HepG2 (cell line): ENCODE results near the gene LRRC45. TPM values are rescaled to one million over a fixed set of nuclear protein-coding genes. Genes with fewer than 3 reads are reported as not detected.
A peak's percentile ranks its signal among the peaks of the same experiment; 100 is the strongest.

Source experiments
- ARID4A ChIP-seq: sonication (generic); formaldehyde crosslinking; IDR thresholded peaks from 2 replicates; pipeline ENCODE4 v1.5.0; 2020; ENCODE audit warnings: mild to moderate bottlenecking, missing genetic modification reagents, borderline replicate concordance
- GATA4 ChIP-seq: sonication (generic); IDR thresholded peaks from 2 replicates; pipeline ENCODE4 v1.6.1; 2016; ENCODE audit warnings: antibody characterized with exemption, low read depth, borderline replicate concordance
- KLF13 ChIP-seq: sonication (generic); formaldehyde crosslinking; IDR thresholded peaks from 2 replicates; pipeline ENCODE4 v1.4.0; 2020; ENCODE audit warnings: mild to moderate bottlenecking, missing genetic modification reagents
- MXD4 ChIP-seq: IDR thresholded peaks from 2 replicates; pipeline ENCODE4 v1.6.1; 2016; ENCODE audit warnings: mild to moderate bottlenecking, missing biosample characterization, missing genetic modification reagents
- RXRA ChIP-seq: sonication (generic); formaldehyde crosslinking; IDR thresholded peaks from 2 replicates; pipeline ENCODE4 v1.5.1; 2020; ENCODE audit warnings: missing genetic modification reagents
- TFE3 ChIP-seq: IDR thresholded peaks from 2 replicates; pipeline ENCODE4 v1.6.1; 2016
- ZXDC ChIP-seq: sonication (generic); formaldehyde crosslinking; IDR thresholded peaks from 2 replicates; pipeline ENCODE4 v1.5.0; 2020; ENCODE audit warnings: mild to moderate bottlenecking, missing genetic modification reagents
- polyA plus RNA-seq, 8 experiments: library from polyadenylated mRNA; depleted of rRNA in 3 of 8; stranded (reverse) in 7 of 8; unstranded in 1 of 8; fragments of >200 nt; fragmentation: Illumina TruSeq in 4 of 8; extraction: Trizol in 4 of 8; gene quantifications; 2 replicates each; pipeline versions ENCODE4 v1.2.1 to v1.2.3, GENCODE V29; 2011 to 2016; ENCODE audit warnings: low read depth in 4 of 8, missing spikeins in 1 of 8, mixed read lengths in 1 of 8; ENCODE audit not compliant: insufficient read depth in 1 of 8
- total RNA-seq, 5 experiments: library from RNA; depleted of rRNA; stranded (reverse); fragments of >200 nt; fragmentation: Illumina TruSeq; extraction: Trizol; gene quantifications; 2 replicates each; pipeline ENCODE4 v1.2.3, GENCODE V29; 2016; ENCODE audit warnings: low read depth in 1 of 5
- TF ChIP-seq, protein P1 (sequence below): sonication (generic); formaldehyde crosslinking; IDR thresholded peaks from 2 replicates; pipeline ENCODE4 v1.5.1; 2020; ENCODE audit warnings: mild to moderate bottlenecking, missing genetic modification reagents, borderline replicate concordance
- TF ChIP-seq, protein P2 (sequence below): sonication (generic); formaldehyde crosslinking; IDR thresholded peaks from 2 replicates; pipeline ENCODE4 v1.9.0; 2021; ENCODE audit warnings: missing genetic modification reagents, borderline replicate concordance
- TF ChIP-seq, protein P3 (sequence below), 2 experiments: fragments of 450-650 bp in 1 of 2; sonication (generic) in 1 of 2; formaldehyde crosslinking; IDR thresholded peaks; 2 replicates each; pipeline versions ENCODE4 v1.5.0 to v1.8.0; 2020 to 2022; ENCODE audit warnings: mild to moderate bottlenecking in 1 of 2, missing genetic modification reagents in 1 of 2
- TF ChIP-seq, protein P4 (sequence below): sonication (generic); formaldehyde crosslinking; IDR thresholded peaks from 2 replicates; pipeline ENCODE4 v1.4.0; 2020; ENCODE audit warnings: mild to moderate bottlenecking, low read depth, missing genetic modification reagents

The LRRC45 gene
- total and polyA plus RNA-seq, 2 of the 13 experiments (the other 11 are each of a cell fraction or from before 2014, with no cell fraction given): 11.6 to 48.1 TPM

- TF ChIP-seq, protein P1, sequence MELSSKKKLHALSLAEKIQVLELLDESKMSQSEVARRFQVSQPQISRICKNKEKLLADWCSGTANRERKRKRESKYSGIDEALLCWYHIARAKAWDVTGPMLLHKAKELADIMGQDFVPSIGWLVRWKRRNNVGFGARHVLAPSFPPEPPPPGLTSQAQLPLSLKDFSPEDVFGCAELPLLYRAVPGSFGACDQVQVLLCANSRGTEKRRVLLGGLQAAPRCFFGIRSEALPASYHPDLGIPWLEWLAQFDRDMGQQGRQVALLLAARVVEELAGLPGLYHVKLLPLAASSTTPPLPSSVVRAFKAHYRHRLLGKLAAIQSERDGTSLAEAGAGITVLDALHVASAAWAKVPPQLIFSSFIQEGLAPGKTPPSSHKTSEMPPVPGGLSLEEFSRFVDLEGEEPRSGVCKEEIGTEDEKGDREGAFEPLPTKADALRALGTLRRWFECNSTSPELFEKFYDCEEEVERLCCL (CRISPR knock-in tag): no peak
- TF ChIP-seq KLF13: no peak
- TF ChIP-seq ARID4A (CRISPR knock-in tag): peak; percentile 54; the same call in 1 of the 2 replicates
- TF ChIP-seq, protein P2, sequence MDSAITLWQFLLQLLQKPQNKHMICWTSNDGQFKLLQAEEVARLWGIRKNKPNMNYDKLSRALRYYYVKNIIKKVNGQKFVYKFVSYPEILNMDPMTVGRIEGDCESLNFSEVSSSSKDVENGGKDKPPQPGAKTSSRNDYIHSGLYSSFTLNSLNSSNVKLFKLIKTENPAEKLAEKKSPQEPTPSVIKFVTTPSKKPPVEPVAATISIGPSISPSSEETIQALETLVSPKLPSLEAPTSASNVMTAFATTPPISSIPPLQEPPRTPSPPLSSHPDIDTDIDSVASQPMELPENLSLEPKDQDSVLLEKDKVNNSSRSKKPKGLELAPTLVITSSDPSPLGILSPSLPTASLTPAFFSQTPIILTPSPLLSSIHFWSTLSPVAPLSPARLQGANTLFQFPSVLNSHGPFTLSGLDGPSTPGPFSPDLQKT: no peak
- TF ChIP-seq GATA4: no peak
- no peak for TF ChIP-seq MXD4
- no peak for TF ChIP-seq TFE3 (CRISPR knock-in tag)
- TF ChIP-seq RXRA (CRISPR knock-in tag): peak; percentile 43
- TF ChIP-seq ZXDC: no peak
- TF ChIP-seq, protein P3, sequence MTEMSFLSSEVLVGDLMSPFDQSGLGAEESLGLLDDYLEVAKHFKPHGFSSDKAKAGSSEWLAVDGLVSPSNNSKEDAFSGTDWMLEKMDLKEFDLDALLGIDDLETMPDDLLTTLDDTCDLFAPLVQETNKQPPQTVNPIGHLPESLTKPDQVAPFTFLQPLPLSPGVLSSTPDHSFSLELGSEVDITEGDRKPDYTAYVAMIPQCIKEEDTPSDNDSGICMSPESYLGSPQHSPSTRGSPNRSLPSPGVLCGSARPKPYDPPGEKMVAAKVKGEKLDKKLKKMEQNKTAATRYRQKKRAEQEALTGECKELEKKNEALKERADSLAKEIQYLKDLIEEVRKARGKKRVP (CRISPR knock-in tag; IDR thresholded peaks at IDR 0.05): no peak
- TF ChIP-seq, protein P4, sequence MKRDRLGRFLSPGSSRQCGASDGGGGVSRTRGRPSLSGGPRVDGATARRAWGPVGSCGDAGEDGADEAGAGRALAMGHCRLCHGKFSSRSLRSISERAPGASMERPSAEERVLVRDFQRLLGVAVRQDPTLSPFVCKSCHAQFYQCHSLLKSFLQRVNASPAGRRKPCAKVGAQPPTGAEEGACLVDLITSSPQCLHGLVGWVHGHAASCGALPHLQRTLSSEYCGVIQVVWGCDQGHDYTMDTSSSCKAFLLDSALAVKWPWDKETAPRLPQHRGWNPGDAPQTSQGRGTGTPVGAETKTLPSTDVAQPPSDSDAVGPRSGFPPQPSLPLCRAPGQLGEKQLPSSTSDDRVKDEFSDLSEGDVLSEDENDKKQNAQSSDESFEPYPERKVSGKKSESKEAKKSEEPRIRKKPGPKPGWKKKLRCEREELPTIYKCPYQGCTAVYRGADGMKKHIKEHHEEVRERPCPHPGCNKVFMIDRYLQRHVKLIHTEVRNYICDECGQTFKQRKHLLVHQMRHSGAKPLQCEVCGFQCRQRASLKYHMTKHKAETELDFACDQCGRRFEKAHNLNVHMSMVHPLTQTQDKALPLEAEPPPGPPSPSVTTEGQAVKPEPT: no peak
Observed at GRCh38 chr17:81978524-81979298, 44.4 kb upstream of the LRRC45 start (continued).
